Measurements from ENCODE around the gene KIF26B.

- TF ChIP-seq CTCF (IDR thresholded peaks at IDR 0.05) (no peak), POLR2A (IDR thresholded peaks at IDR 0.05) (no peak), POLR2AphosphoS5 (IDR thresholded peaks at IDR 0.05; ENCODE audit: insufficient read depth in 1 of 2, low read depth in 1 of 2) (no peak)
Observed at GRCh38 chr1:245576323-245576722, 421.5 kb downstream of the KIF26B start.
